Coronary artery (tissue), 2 donors: ENCODE measurements around the gene PAOX.

Source experiments
- DNase-seq: peaks from one replicate; pipeline ENCODE4 v3.0.0-alpha.2; 2017; ENCODE audit warnings: low spot score
- H3K27ac ChIP-seq, 2 donors: fragments of 200-600 bp; sonication (generic); one replicate each; pipeline ENCODE4 v1.5.1; 2016 to 2019
- H3K4me3 ChIP-seq: fragments of 200-600 bp; sonication (generic); 2 replicates; pipeline ENCODE4 v1.5.1; 2016; ENCODE audit warnings: mild to moderate bottlenecking, moderate library complexity
- TF ChIP-seq, protein P1 (sequence below): fragments of 200-600 bp; sonication (generic); IDR thresholded peaks from one replicate; pipeline ENCODE4 v1.5.1; 2019; ENCODE audit warnings: antibody characterized with exemption

The PAOX gene

GRCh38 chr10:133415752-133416151 lies 36.7 kb downstream of the PAOX start:
- DNase-seq = no peak
- Histone ChIP-seq H3K4me3 (no peak overlapping the region), H3K27ac (no peak overlapping the region)
- TF ChIP-seq, protein P1, sequence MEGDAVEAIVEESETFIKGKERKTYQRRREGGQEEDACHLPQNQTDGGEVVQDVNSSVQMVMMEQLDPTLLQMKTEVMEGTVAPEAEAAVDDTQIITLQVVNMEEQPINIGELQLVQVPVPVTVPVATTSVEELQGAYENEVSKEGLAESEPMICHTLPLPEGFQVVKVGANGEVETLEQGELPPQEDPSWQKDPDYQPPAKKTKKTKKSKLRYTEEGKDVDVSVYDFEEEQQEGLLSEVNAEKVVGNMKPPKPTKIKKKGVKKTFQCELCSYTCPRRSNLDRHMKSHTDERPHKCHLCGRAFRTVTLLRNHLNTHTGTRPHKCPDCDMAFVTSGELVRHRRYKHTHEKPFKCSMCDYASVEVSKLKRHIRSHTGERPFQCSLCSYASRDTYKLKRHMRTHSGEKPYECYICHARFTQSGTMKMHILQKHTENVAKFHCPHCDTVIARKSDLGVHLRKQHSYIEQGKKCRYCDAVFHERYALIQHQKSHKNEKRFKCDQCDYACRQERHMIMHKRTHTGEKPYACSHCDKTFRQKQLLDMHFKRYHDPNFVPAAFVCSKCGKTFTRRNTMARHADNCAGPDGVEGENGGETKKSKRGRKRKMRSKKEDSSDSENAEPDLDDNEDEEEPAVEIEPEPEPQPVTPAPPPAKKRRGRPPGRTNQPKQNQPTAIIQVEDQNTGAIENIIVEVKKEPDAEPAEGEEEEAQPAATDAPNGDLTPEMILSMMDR = no peak

GRCh38 chr10:133418289-133418993 lies 39.4 kb downstream of the PAOX start:
- DNase-seq = no peak
- TF ChIP-seq, protein P1 = no peak
- Histone ChIP-seq H3K4me3 (no peak overlapping the region), H3K27ac (no peak overlapping the region)

GRCh38 chr10:133419211-133419950 lies 40.3 kb downstream of the PAOX start:
- DNase-seq = no peak
- no peak overlapping the region for H3K27ac ChIP-seq
- TF ChIP-seq, protein P1 = no peak

GRCh38 chr10:133420028-133420427 lies 41.0 kb downstream of the PAOX start:
- TF ChIP-seq, protein P1 = no peak
- Histone ChIP-seq H3K4me3 (no peak overlapping the region), H3K27ac (no peak overlapping the region)
- DNase-seq = no peak

More at GRCh38 chr10:133419211-133419950, 40.3 kb downstream of the PAOX start:
- H3K4me3 ChIP-seq = no peak overlapping the region

DNA sequence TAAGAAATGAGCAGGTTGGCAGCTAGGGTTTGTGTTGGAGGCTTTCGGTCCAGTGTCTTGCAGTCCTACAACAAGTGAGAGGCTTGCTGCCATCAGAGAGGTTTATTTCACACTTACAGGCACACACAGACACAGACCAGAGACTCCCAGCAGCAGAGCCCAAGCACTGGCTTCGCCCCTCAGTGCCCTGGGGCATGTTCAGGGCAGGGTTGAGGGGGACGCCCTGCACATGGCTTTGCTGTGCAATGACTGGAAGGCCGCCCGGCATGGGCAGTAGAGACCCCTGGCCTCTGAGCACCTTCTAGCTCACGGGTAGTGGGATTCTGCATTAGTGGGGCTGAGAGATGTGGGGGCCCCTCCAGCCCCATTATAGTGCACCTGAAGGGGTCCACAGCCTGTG lies 41.5 kb downstream of the PAOX start:
- no peak overlapping the region for H3K4me3 ChIP-seq
- H3K27ac ChIP-seq = no peak overlapping the region
- TF ChIP-seq, protein P1 = no peak
- no peak for DNase-seq

- no peak overlapping the region for H3K4me3 ChIP-seq
- H3K27ac ChIP-seq = no peak overlapping the region
- TF ChIP-seq, protein P1 = no peak
- no peak for DNase-seq
These were observed 42.5 kb downstream of the PAOX start for GRCh38 chr10:133421336-133422222.
